ENCODE results near the gene SERTAD4. TPM values are rescaled to one million over a fixed set of nuclear protein-coding genes. Genes with fewer than 3 reads are reported as not detected.
A peak's percentile ranks its signal among the peaks of the same experiment; 100 is the strongest.
"Not testable (repeated sequence)": the region's sequence is repeated elsewhere in the genome, so short reads cannot be mapped to it uniquely, and the experiment has no call there.

Gene SERTAD4
- total and polyA plus RNA-seq, 2 of the 8 experiments (the other 6 are each of a cell fraction or from before 2014, with no cell fraction given): 0.54 to 3.2 TPM

GRCh38 chr1:210187849-210188606, 44.6 kb upstream of the SERTAD4 start:
- H3K23me2 ChIP-seq (ENCODE audit: low read depth, low read length); H4K5ac ChIP-seq (ENCODE audit: insufficient read length, low read depth, low read length); H3K18ac ChIP-seq (ENCODE audit: extremely low read depth, low read length); DNase-seq (ENCODE audit: low read depth in 1 of 2, low spot score in 2 of 2); H3K9ac ChIP-seq (replicated peaks in 1 of 4; ENCODE audit: extremely low read depth in 1 of 4, low read depth in 3 of 4, low read length in 3 of 4); H2AFZ ChIP-seq (ENCODE audit: low read length); H3K4me1 ChIP-seq (replicated peaks in 1 of 4; ENCODE audit: control insufficient read depth in 3 of 4, insufficient read depth in 4 of 4, low read length in 3 of 4); H3K23ac ChIP-seq (ENCODE audit: insufficient read length); H2AK5ac ChIP-seq (ENCODE audit: low read depth, low read length); H3K56ac ChIP-seq (replicated peaks; ENCODE audit: insufficient read length, low read depth, low read length); H3K79me1 ChIP-seq (ENCODE audit: low read depth, low read length); H3K27me3 ChIP-seq (replicated peaks in 1 of 4; ENCODE audit: control insufficient read depth in 3 of 4, extremely low read depth in 1 of 4, insufficient read depth in 3 of 4, low read length in 3 of 4); H3K4me3 ChIP-seq (ENCODE audit: extremely low read depth in 1 of 4, insufficient read depth in 2 of 4, low read depth in 3 of 4, low read length in 4 of 4); POLR2A ChIA-PET (ENCODE audit: partially characterized antibody); H4K91ac ChIP-seq (replicated peaks; ENCODE audit: insufficient read length, low read length); H3K4me2 ChIP-seq (ENCODE audit: insufficient read depth in 1 of 2, low read depth in 2 of 2, low read length in 2 of 2); H2BK20ac ChIP-seq (ENCODE audit: low read length); H2BK12ac ChIP-seq (ENCODE audit: low read depth, low read length); H3K4ac ChIP-seq (replicated peaks; ENCODE audit: insufficient read length, low read depth, low read length); H4K8ac ChIP-seq (ENCODE audit: extremely low read depth, insufficient read depth, low read length); H3K14ac ChIP-seq (ENCODE audit: insufficient read length); H2BK15ac ChIP-seq (ENCODE audit: low read length); H3K36me3 ChIP-seq (ENCODE audit: control insufficient read depth in 2 of 4, insufficient read depth in 4 of 4, low read length in 3 of 4); H2BK120ac ChIP-seq (replicated peaks; ENCODE audit: low read depth, low read length); CTCF ChIA-PET (ENCODE audit: partially characterized antibody); H4K20me1 ChIP-seq (replicated peaks in 1 of 2; ENCODE audit: control insufficient read depth in 1 of 2, insufficient read depth in 2 of 2, low read length in 2 of 2); H3K9me3 ChIP-seq (ENCODE audit: insufficient read depth in 2 of 2, low read depth in 1 of 2, low read length in 1 of 2); H2BK5ac ChIP-seq (ENCODE audit: low read depth, low read length); H3K27ac ChIP-seq (ENCODE audit: low read depth, low read length); FAIRE-seq; H3K79me2 ChIP-seq (ENCODE audit: control insufficient read depth in 1 of 2, insufficient read depth in 2 of 2, low read length in 2 of 2): not testable (repeated sequence)
- TF ChIP-seq TEAD4 (IDR thresholded peaks at IDR 0.05; ENCODE audit: low read depth, low read length): peak; percentile 85
- WGBS, 2 experiments (ENCODE audit: extremely low coverage in 1 of 2, insufficient coverage in 1 of 2, insufficient read length in 1 of 2, insufficient replicate concordance in 2 of 2, low coverage in 1 of 2, low lambda C conversion rate in 2 of 2, missing lambda C conversion rate in 1 of 2): 81% methylated on average over 18 of the region's 18 CpGs; no CpG with 5 or more reads in 1 of the 2 experiments

Measured in H1 (cell line).